Measurements from ENCODE around the gene TESK2. TPM values are rescaled to one million over a fixed set of nuclear protein-coding genes. Genes with fewer than 3 reads are reported as not detected.
A peak's percentile ranks its signal among the peaks of the same experiment; 100 is the strongest.
"Not testable (repeated sequence)": the region's sequence is repeated elsewhere in the genome, so short reads cannot be mapped to it uniquely, and the experiment has no call there.

TESK2 gene
- total and polyA plus RNA-seq, 12 donors = 1.1 to 21.4 (median 3.6) TPM

- no peak overlapping the region for H3K27ac ChIP-seq
- intact Hi-C loops (cut with DNase I) = loop anchor here in 1 of 2 donors (5.0 kb wide), 1 partner anchor 51 kb away; no protein-coding TSS in a partner anchor
- TF ChIP-seq, protein P1, sequence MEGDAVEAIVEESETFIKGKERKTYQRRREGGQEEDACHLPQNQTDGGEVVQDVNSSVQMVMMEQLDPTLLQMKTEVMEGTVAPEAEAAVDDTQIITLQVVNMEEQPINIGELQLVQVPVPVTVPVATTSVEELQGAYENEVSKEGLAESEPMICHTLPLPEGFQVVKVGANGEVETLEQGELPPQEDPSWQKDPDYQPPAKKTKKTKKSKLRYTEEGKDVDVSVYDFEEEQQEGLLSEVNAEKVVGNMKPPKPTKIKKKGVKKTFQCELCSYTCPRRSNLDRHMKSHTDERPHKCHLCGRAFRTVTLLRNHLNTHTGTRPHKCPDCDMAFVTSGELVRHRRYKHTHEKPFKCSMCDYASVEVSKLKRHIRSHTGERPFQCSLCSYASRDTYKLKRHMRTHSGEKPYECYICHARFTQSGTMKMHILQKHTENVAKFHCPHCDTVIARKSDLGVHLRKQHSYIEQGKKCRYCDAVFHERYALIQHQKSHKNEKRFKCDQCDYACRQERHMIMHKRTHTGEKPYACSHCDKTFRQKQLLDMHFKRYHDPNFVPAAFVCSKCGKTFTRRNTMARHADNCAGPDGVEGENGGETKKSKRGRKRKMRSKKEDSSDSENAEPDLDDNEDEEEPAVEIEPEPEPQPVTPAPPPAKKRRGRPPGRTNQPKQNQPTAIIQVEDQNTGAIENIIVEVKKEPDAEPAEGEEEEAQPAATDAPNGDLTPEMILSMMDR (IDR thresholded peaks at IDR 0.05) = no peak
Measured at GRCh38 chr1:45516465-45516864, 25.5 kb upstream of the TESK2 start.

DNA sequence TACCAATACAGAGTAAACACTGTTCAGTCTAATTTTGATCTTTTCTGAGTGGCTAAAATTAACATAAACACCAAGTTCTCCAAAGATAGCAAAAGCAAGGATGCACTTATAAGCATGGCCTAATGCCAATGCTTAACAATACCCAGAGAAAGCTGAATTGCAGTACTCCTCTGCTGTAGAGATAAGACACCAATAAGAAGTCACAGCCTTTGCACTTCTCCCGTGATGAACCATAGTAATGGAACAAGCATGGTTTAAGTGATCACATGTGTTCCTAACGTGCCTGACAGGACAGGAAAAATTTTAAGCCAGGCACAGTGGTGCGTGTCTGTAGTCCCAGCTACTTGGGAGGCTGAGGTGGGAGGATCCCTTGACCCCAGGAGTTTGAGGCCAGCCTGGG, 25.1 kb upstream of the TESK2 start:
- intact Hi-C loops (cut with DNase I) = loop anchor here in 1 of 2 donors (5.0 kb wide), 1 partner anchor 51 kb away; no protein-coding TSS in a partner anchor
- TF ChIP-seq POLR2A (IDR thresholded peaks at IDR 0.05) = no peak
- TF ChIP-seq, protein P1 (IDR thresholded peaks at IDR 0.05) = no peak
- H3K36me3 ChIP-seq (replicated peaks in 1 of 2) = peaks cover 0 to 70% of the 10 kb centered on the region in 2 donors
- no peak for DNase-seq
- no peaks in the 10 kb centered on the region for H3K9me3 ChIP-seq (replicated peaks in 1 of 3)
- H3K27me3 ChIP-seq = no peaks in the 10 kb centered on the region
- no peak overlapping the region for H3K27ac ChIP-seq
- H3K4me3 ChIP-seq = no peak overlapping the region
- WGBS, 4 donors = 54 to 76% (median 60%) methylated on average over 3 of the region's 3 CpGs
- peaks cover 5 to 21% of the 10 kb centered on the region in 2 donors for H3K4me1 ChIP-seq (replicated peaks in 1 of 2)

More at GRCh38 chr1:45516465-45516864, 25.5 kb upstream of the TESK2 start:
- no peak for DNase-seq
- Histone ChIP-seq H3K9me3 (replicated peaks in 1 of 3) (no peaks in the 10 kb centered on the region), H3K27me3 (no peaks in the 10 kb centered on the region), H3K4me1 (replicated peaks in 1 of 2) (peaks cover 5 to 18% of the 10 kb centered on the region in 2 donors), H3K4me3 (no peak overlapping the region), H3K36me3 (replicated peaks in 1 of 2) (peaks cover 0 to 66% of the 10 kb centered on the region in 2 donors)
- WGBS, 4 donors = 81 to 92% (median 87%) methylated on average over 4 of the region's 4 CpGs

DNA sequence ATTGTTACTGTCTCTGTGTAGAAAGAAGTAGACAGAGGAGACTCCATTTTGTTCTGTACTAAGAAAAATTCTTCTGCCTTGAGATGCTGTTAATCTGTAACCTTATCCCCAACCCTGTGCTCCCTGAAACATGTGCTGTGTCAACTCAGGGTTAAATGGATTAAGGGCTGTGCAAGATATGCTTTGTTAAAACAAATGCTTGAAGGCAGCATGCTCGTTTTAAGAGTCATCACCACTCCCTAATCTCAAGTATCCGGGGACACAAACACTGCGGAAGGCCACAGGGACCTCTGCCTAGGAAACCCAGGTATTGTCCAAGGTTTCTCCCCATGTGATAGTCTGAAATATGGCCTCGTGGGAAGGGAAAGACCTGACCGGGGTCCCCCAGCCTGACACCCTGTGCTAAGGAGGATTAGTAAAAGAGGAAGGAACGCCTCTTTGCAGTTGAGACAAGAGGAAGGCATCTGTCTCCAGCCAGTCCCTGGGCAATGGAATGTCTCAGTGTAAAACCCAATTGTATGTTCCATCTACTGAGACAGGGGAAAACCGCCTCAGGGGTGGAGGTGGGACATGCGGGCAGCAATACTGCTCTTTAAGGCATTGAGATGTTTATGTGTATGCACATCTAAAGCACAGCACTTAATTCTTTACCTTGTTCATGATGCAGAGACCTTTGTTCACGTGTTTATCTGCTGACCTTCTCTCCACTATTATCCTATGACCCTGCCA, 22.7 kb upstream of the TESK2 start:
- Histone ChIP-seq H3K36me3 (replicated peaks in 1 of 2) (peaks cover 0 to 89% of the 10 kb centered on the region in 2 donors), H3K4me1 (replicated peaks in 1 of 2) (peaks cover 0 to 17% of the 10 kb centered on the region in 2 donors)
- H3K27ac ChIP-seq; H3K27me3 ChIP-seq; H3K4me3 ChIP-seq; DNase-seq; H3K9me3 ChIP-seq (replicated peaks in 1 of 3): not testable (repeated sequence)
- WGBS, 4 donors = 65 to 76% (median 73%) methylated on average over 8 to 9 of the region's 9 CpGs
- intact Hi-C loops (cut with DNase I) = loop anchor here in 1 of 2 donors (5.0 kb wide), 1 partner anchor 54 kb away; no protein-coding TSS in a partner anchor

DNA sequence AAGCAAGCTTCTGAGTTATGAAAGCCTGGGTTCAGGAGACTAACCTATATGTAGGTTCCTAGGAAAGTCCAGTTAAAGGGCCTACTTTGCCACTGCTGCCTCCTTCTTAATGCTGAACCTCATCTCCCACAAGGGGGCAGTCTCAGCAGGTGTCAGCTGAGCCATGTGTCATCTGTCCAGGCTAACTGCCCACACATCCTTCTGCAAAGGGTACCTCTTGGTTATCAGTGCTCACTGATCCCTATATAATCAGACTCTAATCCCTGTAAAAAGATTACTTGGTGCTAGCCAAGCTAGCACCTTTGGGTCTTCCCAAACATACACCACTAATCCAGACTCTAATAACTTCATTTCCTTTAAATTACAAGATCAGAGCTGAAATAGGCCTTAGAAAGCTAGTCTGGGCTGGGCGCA, 21.7 kb upstream of the TESK2 start:
- no peak overlapping the region for H3K4me3 ChIP-seq
- no peaks in the 10 kb centered on the region for H3K9me3 ChIP-seq (replicated peaks in 1 of 3)
- peaks cover 0 to 84% of the 10 kb centered on the region in 2 donors for H3K36me3 ChIP-seq (replicated peaks in 1 of 2)
- intact Hi-C loops (cut with DNase I) = loop anchor here in 1 of 2 donors (5.0 kb wide), 1 partner anchor 55 kb away; no protein-coding TSS in a partner anchor
- H3K27me3 ChIP-seq = no peaks in the 10 kb centered on the region
- peaks cover 0 to 14% of the 10 kb centered on the region in 2 donors for H3K4me1 ChIP-seq (replicated peaks in 1 of 2)
- no peak for TF ChIP-seq POLR2A (IDR thresholded peaks at IDR 0.05)
- TF ChIP-seq, protein P1 (IDR thresholded peaks at IDR 0.05) = peak; percentile 45 to 69 (median 66)
- 94 to 100% (median 99%) methylated on average over 1 of the region's 1 CpG for WGBS, 4 donors
- peak; percentile 68 to 87 (median 71) for DNase-seq
- no peak overlapping the region for H3K27ac ChIP-seq

Measured in adrenal gland (tissue), 12 donors.